Hypothalamus (tissue), 51 donors: ENCODE data around the gene ARVCF.

ENCODE experiments used
- DNase-seq, 51 donors: peaks; one replicate each; lab custom pipeline; 2025; lab: John Stamatoyannopoulos, UW

ARVCF gene

GRCh38 chr22:19977296-19978243 is 39.1 kb downstream of the ARVCF start:
- no peak for DNase-seq

GRCh38 chr22:19976671-19977070 is 40.0 kb downstream of the ARVCF start:
- DNase-seq, result no peak

GRCh38 chr22:19975707-19976035 is 41.0 kb downstream of the ARVCF start:
- DNase-seq, result no peak

- DNase-seq, result no peak
Observed at GRCh38 chr22:19974935-19975706, 41.5 kb downstream of the ARVCF start.

- DNase-seq, result peak in 32 of 51 donors; percentile 21 to 84 (median 52)
Observed at GRCh38 chr22:19974268-19974861, 42.3 kb downstream of the ARVCF start.

GRCh38 chr22:19973551-19974267 is 42.9 kb downstream of the ARVCF start:
- no peak for DNase-seq

GRCh38 chr22:19972652-19973550 is 43.7 kb downstream of the ARVCF start:
- no peak for DNase-seq

- DNase-seq, result no peak
Observed at GRCh38 chr22:19972251-19972650, 44.4 kb downstream of the ARVCF start.

GRCh38 chr22:19971276-19972124 is 45.1 kb downstream of the ARVCF start:
- no peak for DNase-seq

GRCh38 chr22:19970479-19971275 is 45.9 kb downstream of the ARVCF start:
- DNase-seq, result peak in 44 of 51 donors; percentile 17 to 80 (median 48)

GRCh38 chr22:19970031-19970478 is 46.6 kb downstream of the ARVCF start:
- DNase-seq, result no peak

- no peak for DNase-seq
Observed at GRCh38 chr22:19969141-19969928, 47.3 kb downstream of the ARVCF start.

GRCh38 chr22:19968450-19968891 is 48.2 kb downstream of the ARVCF start:
- DNase-seq, result no peak

GRCh38 chr22:19967850-19968449 is 48.7 kb downstream of the ARVCF start:
- DNase-seq, result no peak

GRCh38 chr22:19966908-19967750 is 49.5 kb downstream of the ARVCF start:
- no peak for DNase-seq
